Hepatocyte (in vitro differentiated cells): Measurements from ENCODE around the gene CSNK1D.

Experiments
- CTCF ChIP-seq: fragments of 200-600 bp; sonication (generic); IDR thresholded peaks from 2 replicates; pipeline ENCODE4 v1.5.1; 2016; ENCODE audit warnings: antibody characterized with exemption, mild to moderate bottlenecking; ENCODE audit not compliant: poor library complexity
- EZH2phosphoT487 ChIP-seq: fragments of 200-600 bp; sonication (generic); IDR thresholded peaks from one replicate; pipeline ENCODE4 v1.6.1; 2018; ENCODE audit warnings: antibody characterized with exemption, mild to moderate bottlenecking, low read depth, moderate library complexity; ENCODE audit not compliant: unreplicated experiment, severe bottlenecking

DNA sequence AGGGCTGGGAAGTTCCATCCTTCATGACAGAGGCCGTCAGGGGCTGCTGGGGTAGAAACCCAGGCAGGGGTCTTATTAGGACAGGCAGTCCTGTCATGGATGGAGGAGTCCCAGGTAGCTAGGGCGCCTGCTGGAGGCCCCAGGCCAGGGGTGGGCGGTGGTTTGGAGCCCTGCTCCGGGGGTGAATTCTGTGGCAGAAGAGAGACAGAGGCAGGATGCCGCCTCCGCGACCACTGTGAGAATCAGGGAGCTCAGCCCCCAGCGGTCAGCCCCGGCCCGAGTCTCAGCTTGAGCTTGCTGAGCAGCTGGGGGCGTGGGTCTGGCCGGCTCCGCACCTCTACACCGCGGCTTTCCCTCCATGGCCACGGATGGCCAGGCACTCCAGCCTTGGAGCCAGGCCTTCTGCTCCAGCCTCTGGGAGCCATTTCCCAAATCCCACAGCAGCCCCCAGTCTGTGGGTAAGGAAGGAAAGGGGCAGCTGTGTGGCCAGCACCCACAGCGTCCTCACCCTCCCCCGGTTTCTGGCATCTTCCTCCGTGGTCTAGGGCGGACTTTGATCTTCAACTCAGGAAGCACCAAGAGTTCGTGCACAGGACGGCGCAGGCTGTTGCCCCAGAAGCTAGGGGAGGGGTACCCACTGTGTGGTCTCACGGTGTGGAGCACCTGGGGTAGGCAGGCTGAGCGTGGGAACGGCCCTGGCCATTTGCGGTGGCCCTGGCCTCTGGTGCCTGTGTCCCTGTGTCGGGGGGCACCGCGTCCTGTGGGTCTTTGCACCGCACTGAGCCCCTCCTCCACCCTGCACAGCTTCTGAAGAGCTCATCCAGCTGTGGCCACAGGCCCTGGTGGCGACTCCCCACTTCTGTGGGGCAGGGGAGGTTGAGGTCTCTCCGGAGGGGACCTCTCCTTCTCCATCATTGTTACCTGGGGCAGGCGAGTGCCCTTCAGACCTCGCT, 29.8 kb upstream of the CSNK1D start:
- no peak for TF ChIP-seq CTCF
- TF ChIP-seq EZH2phosphoT487 = no peak
